ENCODE results near the gene CDH4.

DNA sequence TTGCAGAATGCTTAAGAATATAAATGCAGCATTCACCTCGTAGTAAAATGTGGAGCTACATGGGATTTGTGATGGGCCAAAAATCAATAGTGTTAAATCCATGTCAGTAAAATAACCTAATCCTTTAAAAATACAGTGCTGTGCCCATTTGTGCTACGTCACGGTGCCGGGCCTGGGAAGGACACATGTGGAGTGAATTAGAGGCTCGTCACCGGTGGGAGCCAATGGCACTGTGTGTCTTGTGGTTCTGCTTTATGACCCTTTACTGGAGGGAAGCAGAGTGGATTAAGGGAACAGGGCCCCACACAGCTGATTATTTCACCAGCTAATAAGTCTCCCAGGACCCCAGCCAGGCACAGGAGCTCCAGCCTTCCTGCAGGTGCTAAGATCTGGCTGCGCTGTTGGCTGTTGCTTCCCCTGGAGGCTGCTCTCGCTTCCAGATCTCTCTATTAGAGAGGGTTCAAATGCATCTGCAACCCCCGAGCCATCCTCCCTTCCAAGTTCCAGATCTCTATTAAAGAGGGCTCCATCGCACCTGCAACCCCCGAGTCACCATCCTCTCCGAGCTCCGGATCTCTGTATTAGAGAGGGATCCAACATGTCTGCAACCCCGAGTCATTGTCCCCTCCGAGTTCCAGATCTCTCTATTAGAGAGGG, 405.8 kb downstream of the CDH4 start:
- TF ChIP-seq CTCF (IDR thresholded peaks at IDR 0.05) (no peak), POLR2A (IDR thresholded peaks at IDR 0.05) (no peak)

Data from prostate gland (tissue), 2 donors.